HG03103 (cell line): ENCODE results near the gene MARF1.
A peak's percentile ranks its signal among the peaks of the same experiment; 100 is the strongest.
"Not testable (repeated sequence)": the region's sequence is repeated elsewhere in the genome, so short reads cannot be mapped to it uniquely, and the experiment has no call there.

Experiments
- ATAC-seq: cut with Tn5 transposase; IDR thresholded peaks from one replicate; pipeline ENCODE4 v1.9.1; 2021; ENCODE audit warnings: low read depth; ENCODE audit not compliant: unreplicated experiment

The MARF1 gene

GRCh38 chr16:15655561-15655960 is 12.6 kb upstream of the MARF1 start:
- not testable (repeated sequence) for ATAC-seq

- ATAC-seq: no peak
Observed at GRCh38 chr16:15654591-15654990, 11.6 kb upstream of the MARF1 start.

GRCh38 chr16:15653227-15653626 is 10.3 kb upstream of the MARF1 start:
- ATAC-seq: no peak

GRCh38 chr16:15652293-15653001 is 9.5 kb upstream of the MARF1 start:
- ATAC-seq: no peak

- ATAC-seq: no peak
Observed at GRCh38 chr16:15650698-15651171, 7.8 kb upstream of the MARF1 start.

- peak; percentile 73 for ATAC-seq
Observed at GRCh38 chr16:15650019-15650697, 7.2 kb upstream of the MARF1 start, which contains the start of gene NDE1. NDE1 (plus strand) TSS chr16:15650245; CDS start chr16:15664779, 14,534 bp downstream.

- no peak for ATAC-seq
Observed at GRCh38 chr16:15649727-15650018, 6.7 kb upstream of the MARF1 start.

- ATAC-seq: not testable (repeated sequence)
Observed at GRCh38 chr16:15649311-15649710, 6.4 kb upstream of the MARF1 start.

- ATAC-seq: no peak
Observed at GRCh38 chr16:15648135-15648730, 5.3 kb upstream of the MARF1 start.

- no peak for ATAC-seq
Observed at GRCh38 chr16:15647294-15648014, 4.5 kb upstream of the MARF1 start.

- not testable (repeated sequence) for ATAC-seq
Observed at GRCh38 chr16:15646557-15647293, 3.8 kb upstream of the MARF1 start.

GRCh38 chr16:15644962-15645465 is 2.1 kb upstream of the MARF1 start:
- not testable (repeated sequence) for ATAC-seq

GRCh38 chr16:15644267-15644961 is 1.5 kb upstream of the MARF1 start:
- no peak for ATAC-seq

GRCh38 chr16:15643946-15644250 is 944 bp upstream of the MARF1 start:
- no peak for ATAC-seq

- ATAC-seq: peak; percentile 42
Observed at GRCh38 chr16:15642557-15643047, 352 bp downstream of the MARF1 start.

- ATAC-seq: no peak
Observed at GRCh38 chr16:15641753-15642556, 999 bp downstream of the MARF1 start.

GRCh38 chr16:15640966-15641365 is 2.0 kb downstream of the MARF1 start:
- no peak for ATAC-seq

GRCh38 chr16:15639061-15639568 is 3.8 kb downstream of the MARF1 start:
- no peak for ATAC-seq
